HG03520 (cell line): Measurements from ENCODE around the gene PDE9A.
"Not testable (repeated sequence)": the region's sequence is repeated elsewhere in the genome, so short reads cannot be mapped to it uniquely, and the experiment has no call there.

ENCODE experiments used
- ATAC-seq: cut with Tn5 transposase; IDR thresholded peaks from one replicate; pipeline ENCODE4 v1.9.1; 2021; ENCODE audit warnings: mild to moderate bottlenecking, moderate library complexity; ENCODE audit not compliant: unreplicated experiment

PDE9A gene

DNA sequence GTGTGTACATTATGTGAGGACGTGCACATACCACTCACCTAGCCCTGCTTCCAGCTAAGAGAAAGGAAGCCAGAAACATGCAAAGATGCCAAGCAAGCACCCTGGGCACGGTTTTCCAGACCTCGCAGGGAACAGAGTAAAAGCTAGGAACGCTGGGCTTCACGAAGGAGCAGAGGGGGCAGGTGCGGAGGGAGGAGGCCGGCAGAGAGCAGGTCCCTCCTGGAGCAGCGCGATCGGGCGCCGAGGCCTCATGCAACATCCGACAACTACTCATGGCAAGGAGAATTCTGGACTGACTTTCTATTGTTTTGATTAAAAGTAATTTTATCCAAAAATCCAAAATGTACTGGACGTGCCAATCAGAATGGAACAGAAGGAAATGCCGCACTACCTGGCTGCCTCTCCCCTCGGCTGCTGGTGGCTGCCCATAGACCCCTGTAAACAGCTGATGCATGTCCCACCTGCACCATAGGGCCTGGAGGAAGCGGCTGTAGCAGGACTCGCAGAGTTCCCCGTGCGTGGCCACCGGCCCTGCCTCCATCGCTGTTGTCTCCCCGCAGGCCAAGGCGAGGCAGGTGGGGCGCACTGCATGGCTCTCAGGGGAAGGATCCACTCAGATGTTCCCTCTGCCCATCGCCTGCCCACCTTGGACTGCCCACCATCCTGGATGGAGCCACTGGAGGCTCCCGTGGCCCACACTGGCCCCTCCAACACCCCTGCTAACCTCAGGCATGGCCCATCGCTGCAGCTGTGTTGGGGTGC lies 132.4 kb downstream of the PDE9A start:
- no peak for ATAC-seq

DNA sequence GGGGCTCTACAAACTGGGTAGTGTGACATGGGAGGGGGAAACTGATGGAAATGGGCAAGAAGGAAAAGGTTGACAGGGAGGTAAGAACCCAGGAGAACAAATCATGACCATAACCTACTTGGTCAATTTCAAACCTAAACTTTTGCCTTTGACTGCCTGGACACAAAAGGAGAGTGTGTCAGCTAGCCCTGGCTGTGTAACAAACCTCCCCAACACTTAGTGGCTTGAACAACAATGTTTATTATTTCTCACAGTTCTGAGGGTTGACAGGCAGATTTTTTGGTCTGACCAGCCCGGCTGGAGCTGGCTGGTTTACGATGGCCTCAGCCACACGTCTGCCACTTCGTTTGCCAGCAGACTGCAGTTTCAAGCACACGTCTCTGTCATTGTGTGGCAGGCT lies 133.5 kb downstream of the PDE9A start:
- no peak for ATAC-seq

DNA sequence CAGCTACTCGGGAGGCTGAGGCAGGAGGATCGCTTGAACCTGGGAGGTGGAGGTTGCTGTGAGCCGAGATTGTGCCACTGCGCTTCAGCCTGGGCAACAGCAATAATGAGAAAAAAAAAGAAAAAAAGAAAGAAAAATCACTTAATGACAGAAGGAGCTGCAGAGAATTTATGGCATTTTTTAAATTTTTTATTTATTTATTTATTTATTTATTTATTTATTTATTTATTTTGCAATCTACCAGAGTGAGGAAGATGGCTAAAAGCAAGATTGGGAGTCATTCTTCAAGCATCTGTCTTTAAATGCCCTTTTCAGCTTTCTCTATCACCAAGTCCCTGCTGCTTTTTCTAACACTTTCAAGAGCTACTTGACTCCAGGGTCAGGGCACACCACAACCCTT lies 134.2 kb downstream of the PDE9A start:
- no peak for ATAC-seq

DNA sequence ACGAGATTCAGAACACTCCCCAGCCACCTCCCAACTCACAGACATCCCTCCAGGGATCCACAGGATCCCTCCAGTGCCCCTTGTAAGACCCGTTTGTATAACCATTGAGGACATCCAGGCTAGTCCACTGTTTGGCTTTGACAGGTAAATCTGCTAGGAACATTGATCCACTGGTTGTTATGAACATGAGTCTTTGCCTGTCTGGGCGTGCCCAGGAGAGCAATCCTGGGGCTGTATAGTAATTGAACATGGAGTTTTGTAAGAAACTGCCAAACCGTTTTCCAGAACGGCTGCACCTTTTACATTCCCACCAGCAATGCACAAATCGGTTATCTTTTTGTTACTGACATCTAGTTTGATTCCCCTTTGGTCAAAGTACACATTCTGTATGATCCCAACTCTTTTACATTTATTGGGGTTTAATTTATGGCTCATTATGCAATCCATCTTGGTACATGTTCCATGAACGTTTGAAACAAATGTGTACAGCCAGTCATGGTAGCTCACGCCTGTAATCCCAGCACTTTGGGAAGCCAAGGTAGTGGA lies 137.2 kb downstream of the PDE9A start:
- no peak for ATAC-seq

DNA sequence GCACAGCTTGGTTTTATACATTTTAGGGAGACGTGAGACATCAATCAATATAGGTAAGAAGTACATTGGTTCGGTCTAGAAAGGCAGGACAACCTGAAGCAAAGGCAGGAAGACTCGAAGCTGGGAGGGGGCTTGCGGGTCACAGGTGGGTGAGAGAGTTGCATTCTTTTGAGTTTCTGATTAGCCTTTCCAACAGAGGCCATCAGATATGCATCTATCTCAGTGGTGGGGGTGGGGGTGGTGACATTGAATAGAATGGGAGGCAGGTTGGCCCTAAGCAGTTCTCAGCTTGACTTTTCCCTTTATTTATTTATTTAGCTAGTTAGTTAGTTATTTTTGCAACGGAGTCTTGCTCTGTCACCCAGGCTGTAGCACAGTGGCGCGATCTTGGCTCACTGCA lies 140.4 kb downstream of the PDE9A start:
- no peak for ATAC-seq

DNA sequence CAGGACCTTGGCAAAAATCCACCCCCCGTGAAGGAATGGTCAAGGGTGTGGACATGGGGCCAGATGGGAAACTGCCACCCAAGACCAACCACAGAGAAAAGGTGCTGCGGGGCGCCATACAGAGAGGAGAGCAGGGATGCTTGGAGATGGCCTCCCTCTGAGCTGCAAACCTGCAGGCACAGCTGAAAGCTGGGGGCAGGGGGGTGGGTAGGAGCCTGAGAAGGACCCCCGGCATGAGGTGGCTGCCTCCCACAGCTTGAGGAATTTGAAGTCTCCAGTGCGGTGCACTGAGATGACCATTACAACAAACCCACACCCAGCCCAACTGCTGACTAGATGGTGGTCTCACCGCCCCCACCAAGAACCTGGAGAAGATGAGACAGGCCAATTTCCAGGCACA lies 141.1 kb downstream of the PDE9A start:
- ATAC-seq, result no peak

DNA sequence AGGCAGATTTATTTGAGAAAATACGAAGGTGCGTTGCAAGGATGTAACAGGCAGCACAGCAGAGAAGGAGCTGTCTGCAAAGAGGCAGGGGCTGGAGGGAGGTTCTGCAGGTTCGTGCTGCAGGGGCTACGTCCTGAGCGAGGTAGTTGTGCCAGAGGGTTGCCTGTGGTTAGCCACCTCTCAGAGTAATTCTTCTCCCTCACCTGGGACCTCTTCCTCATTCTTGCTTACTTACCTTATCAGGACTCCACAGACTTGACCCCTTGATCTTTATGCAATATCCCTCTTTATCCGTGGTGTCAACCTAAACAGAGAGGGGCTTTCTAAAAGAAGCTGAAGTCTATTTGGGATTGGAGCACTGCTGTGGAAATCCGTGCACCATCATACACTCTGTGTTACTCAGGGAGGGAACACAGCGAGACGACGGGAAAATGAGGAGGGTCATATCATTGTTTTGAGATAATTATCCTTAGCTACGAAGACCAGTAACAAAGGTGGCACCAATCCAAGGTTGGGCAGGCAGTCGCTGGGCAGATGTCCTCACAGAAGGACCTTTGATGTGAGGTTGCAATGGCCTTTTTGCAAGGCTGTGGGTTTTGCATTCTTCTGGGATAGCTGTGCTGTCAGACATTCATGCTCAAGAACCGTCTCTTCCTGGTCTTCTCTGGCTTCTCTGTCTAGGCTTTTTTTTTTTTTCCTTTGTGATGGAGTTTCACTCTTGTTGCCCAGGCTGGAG lies 143.1 kb downstream of the PDE9A start:
- ATAC-seq, result no peak

DNA sequence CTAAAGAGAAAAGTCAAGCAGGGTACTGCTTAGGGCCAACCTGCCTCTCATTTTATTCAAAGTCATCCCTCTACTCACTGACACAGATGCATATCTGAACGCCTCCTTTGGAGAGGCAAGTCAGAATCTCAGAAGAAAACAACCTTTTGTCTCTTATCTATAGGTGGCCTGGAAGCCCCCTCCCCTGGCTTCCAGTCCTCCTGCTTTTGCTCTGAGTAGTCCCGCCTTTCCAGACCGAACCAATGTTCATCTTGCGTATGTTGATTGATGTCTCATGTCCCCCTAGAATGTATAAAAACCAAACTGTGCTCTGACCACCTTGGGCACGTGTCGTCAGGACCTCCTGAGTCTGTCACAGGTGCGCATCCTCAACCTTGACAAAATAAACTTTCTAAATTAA lies 144.1 kb downstream of the PDE9A start:
- no peak for ATAC-seq

DNA sequence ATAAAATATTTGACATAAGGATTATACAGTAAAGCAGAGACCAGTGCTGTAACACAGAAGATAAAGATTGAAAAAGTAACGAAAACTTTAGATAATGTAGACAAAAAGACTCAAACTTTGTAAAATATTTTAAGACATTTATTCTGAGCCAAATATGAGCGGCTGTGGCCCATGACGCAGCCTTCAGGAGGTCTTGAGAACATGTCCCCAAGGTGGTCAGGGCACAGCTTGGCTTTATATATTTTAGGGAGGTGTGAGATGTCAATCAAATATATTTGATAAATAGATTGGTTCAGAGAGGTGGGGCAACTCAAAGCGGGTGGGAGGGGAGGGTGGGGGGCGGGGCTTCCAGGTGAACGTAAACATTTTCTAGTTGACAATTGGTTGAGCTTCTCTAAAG lies 144.7 kb downstream of the PDE9A start:
- ATAC-seq, result no peak

DNA sequence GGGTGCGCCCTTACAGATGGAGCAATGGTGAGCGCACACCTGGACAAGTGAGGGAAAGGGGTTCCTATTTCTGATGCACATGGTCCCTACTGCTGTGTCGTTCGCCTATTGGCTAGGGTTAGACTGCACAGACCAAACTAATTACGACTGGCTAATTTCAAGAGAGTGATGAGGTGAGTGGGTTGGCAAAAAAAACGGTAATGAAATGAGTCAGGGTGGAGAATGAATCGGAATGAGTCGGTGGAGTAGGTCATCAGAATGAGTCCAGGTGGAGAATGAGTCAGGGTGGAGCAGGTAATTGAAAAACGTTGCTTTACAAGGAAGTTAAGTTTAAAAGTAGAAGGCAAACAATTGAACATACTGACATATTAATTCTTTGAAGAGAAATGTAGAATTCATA lies 146.1 kb downstream of the PDE9A start:
- no peak for ATAC-seq

DNA sequence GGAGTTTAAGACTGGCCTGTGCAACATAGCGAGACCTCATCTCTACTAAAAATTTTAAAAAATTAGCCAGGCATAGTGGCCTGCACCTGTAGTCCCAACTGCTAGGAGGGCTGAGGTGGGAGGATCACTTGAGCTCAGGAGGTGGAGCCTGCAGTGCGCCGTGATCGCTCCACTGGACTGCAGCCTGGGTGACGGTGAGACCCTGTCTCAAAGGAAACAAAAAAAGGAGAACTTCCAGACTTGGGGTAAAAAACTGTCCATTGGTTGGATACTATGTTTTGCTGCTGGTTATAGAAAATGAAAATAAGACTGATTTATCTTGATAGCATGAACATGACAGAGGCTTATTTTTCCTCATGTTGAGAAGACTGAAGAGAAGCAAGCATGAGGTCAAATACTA lies 146.5 kb downstream of the PDE9A start:
- no peak for ATAC-seq

DNA sequence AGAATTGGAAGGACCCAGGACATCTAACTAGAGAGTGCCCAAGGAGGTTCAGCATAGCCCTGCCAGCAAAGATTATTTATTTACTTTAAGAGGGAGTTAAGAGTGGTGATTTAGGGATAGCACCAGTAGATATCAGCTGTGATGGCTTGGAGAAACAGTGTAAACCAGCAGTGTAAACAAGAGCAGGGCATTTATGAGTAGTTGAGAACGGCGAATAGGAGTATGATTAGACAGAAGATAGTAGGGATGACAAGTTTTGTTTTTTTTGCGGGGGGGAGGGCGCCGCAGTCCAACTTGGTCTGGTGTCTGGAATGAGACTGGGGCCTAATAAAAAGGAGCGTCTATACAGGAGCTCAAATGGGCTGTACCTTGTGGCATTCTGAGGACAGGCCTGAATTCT lies 148.2 kb downstream of the PDE9A start:
- not testable (repeated sequence) for ATAC-seq

DNA sequence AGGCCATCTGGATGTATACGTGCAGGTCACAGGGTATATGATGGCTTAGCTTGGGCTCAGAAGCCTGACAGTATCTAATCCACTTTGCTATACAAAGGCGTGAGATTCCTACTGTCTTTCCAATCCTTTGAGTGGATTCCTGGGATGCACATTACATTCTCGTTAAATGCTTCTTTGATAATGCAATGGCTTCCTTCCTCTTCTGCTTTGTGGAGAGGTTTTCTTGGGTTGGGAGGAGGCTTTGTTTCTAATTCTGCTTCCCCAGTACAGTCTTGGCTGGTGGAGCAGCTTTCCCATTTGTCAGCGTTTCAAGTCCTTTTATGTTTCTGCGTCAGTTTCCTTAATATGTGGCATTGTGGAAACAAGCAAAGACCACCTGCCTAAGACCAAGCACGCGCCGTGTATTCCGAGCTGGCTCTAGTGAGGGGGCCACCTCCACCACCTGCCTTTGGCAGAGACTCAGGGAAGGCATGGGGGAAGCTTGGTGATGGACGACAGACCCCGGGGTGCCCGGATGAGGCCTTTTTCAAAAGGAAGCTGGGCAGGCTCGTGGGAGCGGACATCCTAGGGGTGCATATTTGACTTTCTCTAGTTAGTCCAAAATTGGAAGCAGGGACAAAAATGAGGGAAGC lies 153.2 kb downstream of the PDE9A start:
- no peak for ATAC-seq

DNA sequence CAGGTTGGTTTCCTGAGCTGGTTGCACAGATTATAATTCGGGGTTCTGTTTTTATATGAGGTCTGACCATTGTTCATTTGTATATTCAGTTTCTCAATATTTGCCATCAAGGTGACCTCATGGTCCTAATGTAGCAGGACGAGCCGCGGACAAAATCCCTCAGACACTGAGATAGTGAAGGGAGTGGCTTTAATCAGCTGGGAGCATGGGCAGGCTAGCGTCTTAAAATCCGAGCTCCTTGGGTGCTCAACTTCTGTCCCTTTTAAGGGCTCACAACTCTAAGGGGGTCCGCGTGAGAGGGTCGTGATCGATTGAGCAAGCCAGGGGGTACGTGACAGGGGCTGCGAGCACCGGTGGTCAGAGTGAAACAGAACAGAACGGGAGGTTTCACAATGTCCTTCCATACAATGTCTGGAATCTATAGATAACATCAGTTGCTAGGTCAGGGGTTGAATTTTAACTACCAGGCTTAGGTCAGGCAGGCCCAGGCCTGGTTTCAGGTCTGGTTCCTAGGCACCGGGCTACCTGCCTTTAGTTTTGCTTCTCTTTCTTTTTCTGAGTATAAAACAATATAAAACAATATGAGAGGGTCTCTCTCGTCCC lies 154.0 kb downstream of the PDE9A start:
- ATAC-seq, result not testable (repeated sequence)

DNA sequence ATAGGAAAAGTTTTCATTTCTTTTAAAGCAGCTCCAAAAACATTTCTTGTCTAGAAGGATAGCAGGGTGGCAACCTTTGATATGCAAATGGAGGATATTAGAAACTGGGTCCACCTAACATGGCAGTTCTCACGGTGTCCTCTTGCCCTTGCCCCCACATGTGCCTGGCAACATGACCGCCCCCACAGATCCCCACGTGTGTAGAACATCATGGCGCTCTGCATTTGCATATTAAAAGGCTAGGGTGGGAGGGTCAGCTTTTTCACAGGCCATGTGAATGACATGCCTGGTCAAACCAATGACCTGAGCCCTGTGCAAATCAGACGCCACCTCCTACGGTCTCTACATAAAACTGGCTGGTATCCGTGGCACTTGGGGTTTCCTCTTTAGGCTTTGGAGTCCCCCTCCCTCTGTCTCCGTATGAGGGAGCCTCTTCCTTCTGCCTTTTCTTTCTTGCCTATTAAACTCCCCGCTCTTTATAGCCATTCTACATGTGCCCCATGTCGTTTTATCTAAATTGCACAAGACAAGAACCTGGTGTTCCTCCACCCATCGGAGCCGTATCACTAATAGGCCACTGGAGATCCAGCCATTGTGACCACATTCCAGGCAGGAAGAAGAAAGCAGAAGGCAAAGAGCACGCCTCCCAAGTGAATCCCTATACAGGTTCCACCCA lies 154.7 kb downstream of the PDE9A start:
- ATAC-seq, result no peak

DNA sequence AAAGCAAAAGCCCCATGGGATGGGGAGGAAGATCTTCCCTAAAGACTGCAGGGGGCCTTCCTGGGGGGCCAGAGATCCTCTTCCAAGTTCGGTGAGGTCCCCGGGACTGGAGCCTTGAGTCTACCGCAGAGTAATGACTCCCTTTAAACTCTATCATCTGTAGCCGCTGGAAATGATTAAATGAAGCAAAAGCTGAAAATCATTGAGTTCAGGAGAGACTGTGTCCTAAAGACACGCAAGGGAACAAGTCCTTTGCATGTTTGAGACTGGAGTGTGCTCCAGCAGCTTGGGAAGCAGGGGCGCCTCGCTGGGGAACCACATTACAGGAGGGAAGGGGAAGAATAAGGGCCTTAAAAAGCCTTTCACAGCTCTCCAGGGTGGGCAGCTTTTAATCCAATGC lies 155.8 kb downstream of the PDE9A start:
- no peak for ATAC-seq

DNA sequence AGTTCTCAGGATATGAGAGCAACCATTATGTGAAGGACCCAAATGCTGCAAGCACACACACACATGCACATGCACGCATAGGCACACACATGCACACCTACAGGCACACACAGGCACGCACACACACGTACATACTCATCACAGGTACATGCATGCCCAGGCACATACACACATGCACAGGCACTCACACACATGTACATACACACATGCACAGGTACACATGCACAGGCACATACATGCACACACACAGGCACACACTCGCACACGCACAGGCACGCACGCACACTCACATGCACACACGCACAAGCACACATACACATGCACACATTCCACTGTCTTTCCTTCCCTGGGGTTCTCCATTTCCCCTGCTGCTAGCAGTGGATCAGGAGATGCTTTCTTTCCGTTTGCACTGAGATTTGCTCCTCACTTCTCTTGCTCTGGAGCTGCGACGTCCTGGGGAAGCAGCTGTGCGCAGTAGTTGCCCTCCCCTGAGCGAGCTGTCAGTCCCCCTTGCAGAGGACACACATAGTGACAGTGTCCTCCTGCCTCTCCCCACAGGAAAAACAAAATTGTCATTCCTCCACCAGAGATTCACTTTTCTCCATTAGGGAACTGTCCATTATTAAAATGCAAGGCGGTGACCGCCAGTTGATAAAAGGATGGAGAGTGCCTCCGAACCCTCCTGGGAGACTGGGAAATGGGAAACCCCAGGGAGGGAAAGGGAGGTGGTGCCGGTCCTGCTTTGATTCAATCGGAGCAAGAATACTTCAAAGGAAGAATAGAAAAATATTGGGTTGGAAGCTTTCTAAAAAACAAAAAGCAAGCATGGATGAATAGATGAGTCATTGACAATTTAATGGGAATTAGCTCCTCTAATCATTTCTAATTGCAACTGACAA lies 156.4 kb downstream of the PDE9A start:
- ATAC-seq, result no peak

DNA sequence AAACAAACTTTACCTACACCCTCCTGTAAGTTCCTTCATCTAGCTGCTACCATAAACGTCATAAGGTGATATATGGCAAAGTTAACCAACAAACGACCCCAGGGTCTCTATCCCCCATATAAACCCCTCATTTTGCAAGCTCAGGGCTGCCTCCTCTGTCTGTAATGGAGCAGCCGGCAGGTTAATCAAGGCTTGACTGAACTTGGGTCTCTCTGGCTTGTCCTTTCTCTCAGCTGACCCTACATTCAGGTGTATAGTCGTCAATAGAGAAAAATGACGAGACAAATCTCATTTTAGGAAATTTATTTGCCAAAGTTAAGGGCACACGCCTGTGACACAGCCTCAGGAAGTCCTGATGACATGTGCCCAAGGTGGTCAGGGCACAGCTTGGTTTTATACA lies 158.5 kb downstream of the PDE9A start:
- ATAC-seq, result no peak

DNA sequence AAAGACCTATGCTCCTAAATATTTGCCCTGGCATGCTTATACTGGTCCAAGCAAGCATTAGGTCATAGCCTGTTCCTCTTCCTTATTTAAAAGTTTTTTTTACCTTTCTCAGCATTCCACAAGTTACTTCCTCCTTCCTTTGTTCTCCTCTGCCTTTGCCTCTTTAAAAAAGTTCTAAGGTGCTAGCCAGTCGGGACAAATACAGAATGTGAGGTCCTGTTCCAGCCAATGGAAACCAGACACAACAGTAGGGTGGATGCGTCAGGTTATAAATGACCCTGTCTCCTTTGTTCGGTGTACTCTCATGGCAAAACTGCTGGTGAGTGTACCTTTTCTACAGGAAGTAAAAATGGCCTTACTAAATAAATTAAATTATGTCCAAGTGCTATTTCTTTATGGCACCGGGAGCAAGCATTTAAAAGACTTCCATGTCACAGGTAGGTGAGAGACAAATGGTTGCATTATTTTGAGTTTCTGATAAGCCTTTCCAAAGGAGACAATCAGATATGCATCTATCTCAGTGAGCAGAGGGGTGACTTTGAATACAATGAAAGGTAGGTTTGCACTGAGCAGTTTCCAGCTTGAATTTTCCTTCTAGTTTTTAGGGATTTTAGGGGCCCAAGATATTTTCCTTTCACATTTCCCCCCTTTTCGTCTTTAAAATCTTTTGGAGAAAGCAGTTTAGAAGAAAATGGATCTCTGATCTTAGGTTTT lies 159.3 kb downstream of the PDE9A start:
- not testable (repeated sequence) for ATAC-seq
